GM12864 (cell line): ENCODE measurements around the gene BID.

Experiments
- DNase-seq: peaks from one replicate; pipeline ENCODE4 v3.0.0-alpha.2; 2011; ENCODE audit warnings: low read depth
- H3K4me3 ChIP-seq: 2 replicates; pipeline ENCODE4 v1.5.1; 2011; ENCODE audit warnings: mild to moderate bottlenecking, low read depth, low read length, control low read depth
- CTCF ChIP-seq: IDR thresholded peaks from 2 replicates; pipeline ENCODE4 v1.5.1; 2011; ENCODE audit warnings: low read depth, mild to moderate bottlenecking, moderate library complexity, low read length, control low read depth, inconsistent platforms; ENCODE audit errors: missing control alignments

The BID gene

GRCh38 chr22:17684245-17684644 is 90.0 kb downstream of the BID start:
- H3K4me3 ChIP-seq: no peak overlapping the region
- DNase-seq: no peak
- TF ChIP-seq CTCF: no peak
